GM12878 (cell line): Measurements from ENCODE around the gene KPNA1. TPM values are rescaled to one million over a fixed set of nuclear protein-coding genes. Genes with fewer than 3 reads are reported as not detected.

Experiments
- BRCA1 ChIP-seq: IDR thresholded peaks from 2 replicates; pipeline ENCODE4 v1.6.1; 2011; ENCODE audit warnings: low read depth, low read length, improper control_type of control experiment
- ETV6 ChIP-seq, 2 experiments: fragments of 450-650 bp in 1 of 2; IDR thresholded peaks in 1 of 2; conservative IDR thresholded peaks in 1 of 2; 2 replicates each; pipeline ENCODE4 v1.6.1; 2014; ENCODE audit warnings: antibody characterized with exemption in 1 of 2, borderline replicate concordance in 1 of 2, low read depth in 1 of 2, mild to moderate bottlenecking in 1 of 2, moderate library complexity in 1 of 2
- GABPA ChIP-seq: IDR thresholded peaks from 2 replicates; pipeline ENCODE4 v1.6.1; 2014; ENCODE audit warnings: antibody characterized with exemption, low read depth, mild to moderate bottlenecking, inconsistent platforms
- HCFC1 ChIP-seq: fragments of 150-350 bp; IDR thresholded peaks from 2 replicates; pipeline ENCODE4 v1.6.1; 2014; ENCODE audit warnings: low read length
- HDAC6 ChIP-seq: fragments of 200-600 bp; sonication (generic); IDR thresholded peaks from one replicate; pipeline ENCODE4 v1.8.0; 2017; ENCODE audit warnings: antibody characterized with exemption; ENCODE audit not compliant: unreplicated experiment
- MTA2 ChIP-seq: fragments of 450-650 bp; IDR thresholded peaks from 2 replicates; pipeline ENCODE4 v1.6.1; 2016; ENCODE audit warnings: low read depth, mild to moderate bottlenecking, moderate library complexity
- MYB ChIP-seq: fragments of 150-350 bp; IDR thresholded peaks from 2 replicates; pipeline ENCODE4 v1.6.1; 2014; ENCODE audit warnings: mild to moderate bottlenecking, low read depth, low read length, borderline replicate concordance
- PAX5 ChIP-seq: IDR thresholded peaks from 2 replicates; pipeline ENCODE4 v1.6.1; 2011; ENCODE audit warnings: low read depth, low read length, borderline replicate concordance
- PAX8 ChIP-seq: fragments of 450-650 bp; IDR thresholded peaks from 2 replicates; pipeline ENCODE4 v1.6.1; 2017; ENCODE audit warnings: mild to moderate bottlenecking, moderate library complexity
- RAD21 ChIP-seq: IDR thresholded peaks from 2 replicates; pipeline ENCODE4 v1.6.1; 2011; ENCODE audit warnings: mild to moderate bottlenecking, low read depth, low read length, moderate library complexity; ENCODE audit not compliant: insufficient read depth
- RB1 ChIP-seq: fragments of 450-650 bp; formaldehyde crosslinking; IDR thresholded peaks from 2 replicates; pipeline ENCODE4 v1.6.1; 2017; ENCODE audit warnings: mild to moderate bottlenecking, borderline replicate concordance
- RFX5 ChIP-seq: IDR thresholded peaks from 2 replicates; pipeline ENCODE4 v1.6.1; 2011; ENCODE audit warnings: low read depth, low read length, improper control_type of control experiment
- SIX5 ChIP-seq: IDR thresholded peaks from 2 replicates; pipeline ENCODE4 v1.6.1; 2011; ENCODE audit warnings: mild to moderate bottlenecking, low read depth, low read length, moderate library complexity; ENCODE audit not compliant: severe bottlenecking
- SREBF2 ChIP-seq: IDR thresholded peaks from 2 replicates; pipeline ENCODE4 v1.6.1; 2012; ENCODE audit warnings: mild to moderate bottlenecking, low read length
- WRNIP1 ChIP-seq: IDR thresholded peaks from 2 replicates; pipeline ENCODE4 v1.6.1; 2011; ENCODE audit warnings: low read depth, low read length, improper control_type of control experiment, borderline replicate concordance
- YY1 ChIP-seq: IDR thresholded peaks from 2 replicates; pipeline ENCODE4 v1.6.1; 2011; ENCODE audit warnings: low read depth, mild to moderate bottlenecking, low read length
- polyA plus RNA-seq, 11 experiments: library from polyadenylated mRNA; depleted of rRNA in 4 of 11; unstranded in 6 of 11; stranded (reverse) in 5 of 11; fragments of >200 nt; fragmentation: Nextera tagmentation in 4 of 11; fragmentation: Illumina TruSeq in 1 of 11; extraction: Ambion mirVana in 4 of 11; extraction: Trizol in 1 of 11; gene quantifications; 1 replicate in 1 of 11; 2 replicates in 10 of 11; pipeline versions ENCODE4 v1.2.1 to v1.2.3, GENCODE V29; 2011 to 2016; ENCODE audit warnings: inconsistent platforms in 2 of 11, missing spikeins in 2 of 11, low read depth in 1 of 11
- total RNA-seq, 4 experiments: library from RNA; depleted of rRNA in 3 of 4; stranded (reverse); fragments of >200 nt in 3 of 4; fragmentation: Illumina TruSeq in 1 of 4; extraction: Trizol in 1 of 4; gene quantifications; 2 replicates each; pipeline versions ENCODE4 v1.2.1 to v1.2.3, GENCODE V29; 2013 to 2021
- TF ChIP-seq, protein P1 (sequence below): IDR thresholded peaks from 2 replicates; pipeline ENCODE4 v1.6.1; 2011; ENCODE audit warnings: mild to moderate bottlenecking, low read depth, low read length, moderate library complexity; ENCODE audit not compliant: insufficient replicate concordance
- TF ChIP-seq, protein P2 (sequence below): IDR thresholded peaks from 2 replicates; pipeline ENCODE4 v1.6.1; 2012; ENCODE audit warnings: low read depth, low read length, improper control_type of control experiment
- TF ChIP-seq, protein P3 (sequence below): fragments of 450-650 bp; IDR thresholded peaks from 2 replicates; pipeline ENCODE4 v1.6.1; 2016; ENCODE audit warnings: mild to moderate bottlenecking, moderate library complexity, borderline replicate concordance
- TF ChIP-seq, protein P4 (sequence below): fragments of 450-650 bp; IDR thresholded peaks from 2 replicates; pipeline ENCODE4 v1.6.1; 2017; ENCODE audit warnings: mild to moderate bottlenecking
- TF ChIP-seq, protein P5 (sequence below): IDR thresholded peaks from 2 replicates; pipeline ENCODE4 v1.6.1; 2012; ENCODE audit warnings: low read depth, low read length, improper control_type of control experiment

Gene KPNA1
- total and polyA plus RNA-seq, 10 of the 15 experiments (the other 5 are each of a cell fraction or from before 2014, with no cell fraction given) = 8.5 to 52.7 (median 41.0) TPM

DNA sequence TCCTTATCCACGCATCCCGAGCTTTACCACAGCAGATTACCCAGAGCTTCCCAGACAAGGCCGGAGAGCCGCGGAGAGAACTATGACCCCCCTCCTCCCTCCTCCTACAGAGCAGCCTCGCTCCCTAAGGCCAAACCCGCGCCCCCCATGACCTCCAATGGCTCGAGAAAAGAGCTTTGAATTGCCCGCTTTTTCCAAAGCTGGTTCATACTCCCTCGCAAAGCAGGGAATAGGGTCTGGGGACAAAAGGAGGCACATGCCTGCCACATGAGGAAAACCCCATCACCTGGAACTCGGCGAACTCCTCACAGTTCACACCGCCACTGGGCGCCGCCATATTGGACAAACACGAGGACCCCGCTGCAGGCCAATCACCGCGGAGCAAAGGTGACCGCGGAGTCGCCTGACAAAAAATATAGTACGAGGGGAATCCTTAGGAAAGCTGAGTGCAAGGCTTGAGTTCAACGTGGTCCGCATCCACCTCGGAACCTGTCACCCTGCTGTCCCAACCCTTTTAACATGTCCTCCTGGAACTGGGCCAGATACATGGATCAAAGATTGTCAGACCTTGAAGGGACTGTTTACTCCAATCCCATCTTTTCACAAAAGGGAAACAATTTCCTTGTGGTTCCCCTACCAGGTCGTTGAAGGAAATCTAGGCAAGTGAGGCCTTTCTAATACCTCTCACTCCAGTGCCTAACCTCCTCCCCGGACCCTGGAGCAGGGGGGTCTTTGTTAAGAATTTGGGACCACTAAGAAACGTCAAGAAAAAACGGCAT lies 131.7 kb downstream of the KPNA1 start, which contains the start of gene MIX23 (continued):
- TF ChIP-seq, protein P1, sequence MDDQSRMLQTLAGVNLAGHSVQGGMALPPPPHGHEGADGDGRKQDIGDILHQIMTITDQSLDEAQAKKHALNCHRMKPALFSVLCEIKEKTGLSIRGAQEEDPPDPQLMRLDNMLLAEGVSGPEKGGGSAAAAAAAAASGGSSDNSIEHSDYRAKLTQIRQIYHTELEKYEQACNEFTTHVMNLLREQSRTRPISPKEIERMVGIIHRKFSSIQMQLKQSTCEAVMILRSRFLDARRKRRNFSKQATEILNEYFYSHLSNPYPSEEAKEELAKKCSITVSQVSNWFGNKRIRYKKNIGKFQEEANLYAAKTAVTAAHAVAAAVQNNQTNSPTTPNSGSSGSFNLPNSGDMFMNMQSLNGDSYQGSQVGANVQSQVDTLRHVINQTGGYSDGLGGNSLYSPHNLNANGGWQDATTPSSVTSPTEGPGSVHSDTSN = no peak
- TF ChIP-seq PAX8 (no peak), WRNIP1 (no peak), MYB (no peak), RB1 (peak; percentile 30; the same call in 1 of the 2 replicates), SIX5 (peak; percentile 53), GABPA (no peak), PAX5 (no peak), SREBF2 (no peak), RFX5 (no peak), HCFC1 (peak; percentile 70), ETV6 (conservative IDR thresholded peaks at IDR 0.05 in 1 of 2, IDR thresholded peaks at IDR 0.05 in 1 of 2; ENCODE audit: borderline replicate concordance in 1 of 2, low read depth in 1 of 2) (no peak), YY1 (peak; percentile 99), HDAC6 (no peak), BRCA1 (no peak), MTA2 (no peak), RAD21 (no peak)
- TF ChIP-seq, protein P2, sequence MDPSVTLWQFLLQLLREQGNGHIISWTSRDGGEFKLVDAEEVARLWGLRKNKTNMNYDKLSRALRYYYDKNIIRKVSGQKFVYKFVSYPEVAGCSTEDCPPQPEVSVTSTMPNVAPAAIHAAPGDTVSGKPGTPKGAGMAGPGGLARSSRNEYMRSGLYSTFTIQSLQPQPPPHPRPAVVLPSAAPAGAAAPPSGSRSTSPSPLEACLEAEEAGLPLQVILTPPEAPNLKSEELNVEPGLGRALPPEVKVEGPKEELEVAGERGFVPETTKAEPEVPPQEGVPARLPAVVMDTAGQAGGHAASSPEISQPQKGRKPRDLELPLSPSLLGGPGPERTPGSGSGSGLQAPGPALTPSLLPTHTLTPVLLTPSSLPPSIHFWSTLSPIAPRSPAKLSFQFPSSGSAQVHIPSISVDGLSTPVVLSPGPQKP = no peak
- TF ChIP-seq, protein P3, sequence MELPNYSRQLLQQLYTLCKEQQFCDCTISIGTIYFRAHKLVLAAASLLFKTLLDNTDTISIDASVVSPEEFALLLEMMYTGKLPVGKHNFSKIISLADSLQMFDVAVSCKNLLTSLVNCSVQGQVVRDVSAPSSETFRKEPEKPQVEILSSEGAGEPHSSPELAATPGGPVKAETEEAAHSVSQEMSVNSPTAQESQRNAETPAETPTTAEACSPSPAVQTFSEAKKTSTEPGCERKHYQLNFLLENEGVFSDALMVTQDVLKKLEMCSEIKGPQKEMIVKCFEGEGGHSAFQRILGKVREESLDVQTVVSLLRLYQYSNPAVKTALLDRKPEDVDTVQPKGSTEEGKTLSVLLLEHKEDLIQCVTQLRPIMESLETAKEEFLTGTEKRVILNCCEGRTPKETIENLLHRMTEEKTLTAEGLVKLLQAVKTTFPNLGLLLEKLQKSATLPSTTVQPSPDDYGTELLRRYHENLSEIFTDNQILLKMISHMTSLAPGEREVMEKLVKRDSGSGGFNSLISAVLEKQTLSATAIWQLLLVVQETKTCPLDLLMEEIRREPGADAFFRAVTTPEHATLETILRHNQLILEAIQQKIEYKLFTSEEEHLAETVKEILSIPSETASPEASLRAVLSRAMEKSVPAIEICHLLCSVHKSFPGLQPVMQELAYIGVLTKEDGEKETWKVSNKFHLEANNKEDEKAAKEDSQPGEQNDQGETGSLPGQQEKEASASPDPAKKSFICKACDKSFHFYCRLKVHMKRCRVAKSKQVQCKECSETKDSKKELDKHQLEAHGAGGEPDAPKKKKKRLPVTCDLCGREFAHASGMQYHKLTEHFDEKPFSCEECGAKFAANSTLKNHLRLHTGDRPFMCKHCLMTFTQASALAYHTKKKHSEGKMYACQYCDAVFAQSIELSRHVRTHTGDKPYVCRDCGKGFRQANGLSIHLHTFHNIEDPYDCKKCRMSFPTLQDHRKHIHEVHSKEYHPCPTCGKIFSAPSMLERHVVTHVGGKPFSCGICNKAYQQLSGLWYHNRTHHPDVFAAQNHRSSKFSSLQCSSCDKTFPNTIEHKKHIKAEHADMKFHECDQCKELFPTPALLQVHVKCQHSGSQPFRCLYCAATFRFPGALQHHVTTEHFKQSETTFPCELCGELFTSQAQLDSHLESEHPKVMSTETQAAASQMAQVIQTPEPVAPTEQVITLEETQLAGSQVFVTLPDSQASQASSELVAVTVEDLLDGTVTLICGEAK = peak; percentile 32; the same call in 1 of the 2 replicates
- TF ChIP-seq, protein P4, sequence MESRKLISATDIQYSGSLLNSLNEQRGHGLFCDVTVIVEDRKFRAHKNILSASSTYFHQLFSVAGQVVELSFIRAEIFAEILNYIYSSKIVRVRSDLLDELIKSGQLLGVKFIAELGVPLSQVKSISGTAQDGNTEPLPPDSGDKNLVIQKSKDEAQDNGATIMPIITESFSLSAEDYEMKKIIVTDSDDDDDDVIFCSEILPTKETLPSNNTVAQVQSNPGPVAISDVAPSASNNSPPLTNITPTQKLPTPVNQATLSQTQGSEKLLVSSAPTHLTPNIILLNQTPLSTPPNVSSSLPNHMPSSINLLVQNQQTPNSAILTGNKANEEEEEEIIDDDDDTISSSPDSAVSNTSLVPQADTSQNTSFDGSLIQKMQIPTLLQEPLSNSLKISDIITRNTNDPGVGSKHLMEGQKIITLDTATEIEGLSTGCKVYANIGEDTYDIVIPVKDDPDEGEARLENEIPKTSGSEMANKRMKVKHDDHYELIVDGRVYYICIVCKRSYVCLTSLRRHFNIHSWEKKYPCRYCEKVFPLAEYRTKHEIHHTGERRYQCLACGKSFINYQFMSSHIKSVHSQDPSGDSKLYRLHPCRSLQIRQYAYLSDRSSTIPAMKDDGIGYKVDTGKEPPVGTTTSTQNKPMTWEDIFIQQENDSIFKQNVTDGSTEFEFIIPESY = no peak
- TF ChIP-seq, protein P5, sequence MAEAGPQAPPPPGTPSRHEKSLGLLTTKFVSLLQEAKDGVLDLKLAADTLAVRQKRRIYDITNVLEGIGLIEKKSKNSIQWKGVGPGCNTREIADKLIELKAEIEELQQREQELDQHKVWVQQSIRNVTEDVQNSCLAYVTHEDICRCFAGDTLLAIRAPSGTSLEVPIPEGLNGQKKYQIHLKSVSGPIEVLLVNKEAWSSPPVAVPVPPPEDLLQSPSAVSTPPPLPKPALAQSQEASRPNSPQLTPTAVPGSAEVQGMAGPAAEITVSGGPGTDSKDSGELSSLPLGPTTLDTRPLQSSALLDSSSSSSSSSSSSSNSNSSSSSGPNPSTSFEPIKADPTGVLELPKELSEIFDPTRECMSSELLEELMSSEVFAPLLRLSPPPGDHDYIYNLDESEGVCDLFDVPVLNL = no peak
